Stimulated activated CD8-positive, alpha-beta memory T cell treated with anti-CD3 and anti-CD28 coated beads, Interleukin-2, amount 100 ng/mL, for 1 hour (primary cell): ENCODE data around the gene MAP3K15.

Source experiments
- DNase-seq, 2 donors: peaks; one replicate each; pipeline ENCODE4 v3.0.0-alpha.2; 2020; ENCODE audit warnings: low read depth in 2 of 2

MAP3K15 gene, protein sequence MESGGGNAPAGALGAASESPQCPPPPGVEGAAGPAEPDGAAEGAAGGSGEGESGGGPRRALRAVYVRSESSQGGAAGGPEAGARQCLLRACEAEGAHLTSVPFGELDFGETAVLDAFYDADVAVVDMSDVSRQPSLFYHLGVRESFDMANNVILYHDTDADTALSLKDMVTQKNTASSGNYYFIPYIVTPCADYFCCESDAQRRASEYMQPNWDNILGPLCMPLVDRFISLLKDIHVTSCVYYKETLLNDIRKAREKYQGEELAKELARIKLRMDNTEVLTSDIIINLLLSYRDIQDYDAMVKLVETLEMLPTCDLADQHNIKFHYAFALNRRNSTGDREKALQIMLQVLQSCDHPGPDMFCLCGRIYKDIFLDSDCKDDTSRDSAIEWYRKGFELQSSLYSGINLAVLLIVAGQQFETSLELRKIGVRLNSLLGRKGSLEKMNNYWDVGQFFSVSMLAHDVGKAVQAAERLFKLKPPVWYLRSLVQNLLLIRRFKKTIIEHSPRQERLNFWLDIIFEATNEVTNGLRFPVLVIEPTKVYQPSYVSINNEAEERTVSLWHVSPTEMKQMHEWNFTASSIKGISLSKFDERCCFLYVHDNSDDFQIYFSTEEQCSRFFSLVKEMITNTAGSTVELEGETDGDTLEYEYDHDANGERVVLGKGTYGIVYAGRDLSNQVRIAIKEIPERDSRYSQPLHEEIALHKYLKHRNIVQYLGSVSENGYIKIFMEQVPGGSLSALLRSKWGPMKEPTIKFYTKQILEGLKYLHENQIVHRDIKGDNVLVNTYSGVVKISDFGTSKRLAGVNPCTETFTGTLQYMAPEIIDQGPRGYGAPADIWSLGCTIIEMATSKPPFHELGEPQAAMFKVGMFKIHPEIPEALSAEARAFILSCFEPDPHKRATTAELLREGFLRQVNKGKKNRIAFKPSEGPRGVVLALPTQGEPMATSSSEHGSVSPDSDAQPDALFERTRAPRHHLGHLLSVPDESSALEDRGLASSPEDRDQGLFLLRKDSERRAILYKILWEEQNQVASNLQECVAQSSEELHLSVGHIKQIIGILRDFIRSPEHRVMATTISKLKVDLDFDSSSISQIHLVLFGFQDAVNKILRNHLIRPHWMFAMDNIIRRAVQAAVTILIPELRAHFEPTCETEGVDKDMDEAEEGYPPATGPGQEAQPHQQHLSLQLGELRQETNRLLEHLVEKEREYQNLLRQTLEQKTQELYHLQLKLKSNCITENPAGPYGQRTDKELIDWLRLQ (N-terminal part only)

DNA sequence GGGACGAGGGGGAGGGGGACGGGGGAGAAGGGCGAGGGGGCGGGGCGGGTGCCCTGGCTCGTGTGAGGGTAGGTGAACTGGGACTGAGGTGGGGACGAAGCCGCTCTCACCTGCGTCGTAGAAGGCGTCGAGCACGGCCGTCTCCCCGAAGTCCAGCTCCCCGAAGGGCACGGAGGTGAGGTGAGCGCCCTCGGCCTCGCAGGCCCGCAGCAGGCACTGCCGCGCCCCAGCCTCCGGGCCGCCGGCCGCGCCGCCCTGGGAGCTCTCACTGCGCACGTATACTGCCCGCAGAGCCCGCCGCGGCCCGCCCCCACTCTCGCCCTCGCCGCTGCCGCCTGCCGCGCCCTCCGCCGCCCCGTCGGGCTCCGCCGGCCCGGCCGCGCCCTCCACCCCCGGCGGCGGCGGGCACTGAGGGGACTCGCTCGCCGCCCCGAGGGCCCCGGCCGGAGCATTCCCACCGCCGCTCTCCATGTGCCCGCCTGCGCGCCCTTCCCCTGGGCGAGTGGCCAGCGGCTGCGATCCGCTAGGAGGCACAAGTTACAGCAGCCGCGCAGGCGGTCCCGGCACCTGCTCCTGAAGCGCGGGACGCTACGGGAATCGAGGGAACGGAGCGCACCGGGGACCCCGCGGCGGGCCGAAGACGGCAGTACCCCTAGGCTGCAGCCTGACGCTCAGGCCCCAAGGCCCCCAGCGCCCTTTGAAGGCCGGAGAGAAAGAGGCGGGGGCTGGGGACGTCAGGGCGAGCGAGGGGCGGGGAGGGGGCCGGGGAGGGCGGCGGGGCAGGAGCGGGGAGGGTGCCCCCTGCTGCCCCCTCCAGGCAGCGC is at the start of gene MAP3K15:
Gene MAP3K15, minus strand, starts transcription at position 718 of the 824 bp plus-strand sequence. Its CDS starts 247 bp downstream, at position 471.
- no peak for DNase-seq

DNA sequence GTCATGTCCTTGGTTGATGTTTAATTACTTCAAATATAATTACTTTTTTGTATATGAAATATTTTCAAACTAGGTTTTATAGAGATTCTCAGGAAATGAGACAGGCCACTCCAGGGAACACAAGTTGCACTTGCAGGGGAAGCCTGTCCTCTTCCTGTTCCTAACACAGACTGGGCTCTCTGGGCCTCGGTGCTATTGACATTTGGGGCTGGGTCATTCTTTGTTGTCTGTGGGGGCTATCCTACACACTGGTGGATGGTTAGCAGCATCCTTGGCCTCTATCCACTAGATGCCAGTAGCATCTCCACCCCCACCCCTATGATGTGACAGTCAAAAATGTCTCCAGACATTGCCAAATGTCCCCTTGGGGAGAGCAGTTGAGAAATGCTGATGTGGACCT is 49.3 kb upstream of the MAP3K15 start:
- DNase-seq, result no peak

DNA sequence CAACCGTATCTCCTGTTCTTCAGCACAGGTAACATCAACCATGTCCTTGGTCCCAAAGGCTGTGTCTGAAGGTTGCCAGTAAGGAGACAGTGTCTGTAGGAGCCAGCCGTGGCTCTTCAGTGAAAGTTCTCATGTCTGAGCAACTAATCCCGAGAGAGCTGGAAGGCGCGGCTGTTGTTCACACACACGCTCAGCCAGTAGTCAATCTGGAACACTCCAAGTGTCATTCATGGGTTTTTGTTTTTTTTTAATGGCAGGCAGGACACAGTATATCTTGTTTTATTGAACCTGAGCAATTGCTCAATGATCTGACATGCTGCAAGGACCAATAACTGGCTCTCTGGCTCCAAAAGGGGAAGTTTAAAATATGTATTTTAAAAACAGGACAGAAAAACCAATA is 48.4 kb upstream of the MAP3K15 start:
- no peak for DNase-seq

DNA sequence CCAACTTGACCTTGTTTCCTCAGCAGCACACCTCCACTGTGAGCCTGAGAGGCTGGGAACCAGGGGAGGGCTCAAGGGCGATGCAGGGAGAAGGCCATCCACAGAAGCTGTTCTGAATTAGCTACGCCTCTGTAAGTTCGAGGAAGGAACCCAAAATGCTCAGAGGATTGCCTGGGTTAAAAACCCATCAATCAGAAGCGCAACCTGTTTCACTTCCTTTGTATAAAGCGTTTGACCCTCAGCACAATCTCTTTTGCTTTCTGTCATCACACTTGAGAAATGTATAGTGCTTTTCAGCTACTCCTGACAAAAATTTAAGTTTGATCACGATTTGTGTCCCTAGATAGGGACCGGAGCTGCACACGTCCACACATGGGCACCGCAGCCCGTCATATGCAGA is 48.0 kb upstream of the MAP3K15 start:
- DNase-seq, result no peak

DNA sequence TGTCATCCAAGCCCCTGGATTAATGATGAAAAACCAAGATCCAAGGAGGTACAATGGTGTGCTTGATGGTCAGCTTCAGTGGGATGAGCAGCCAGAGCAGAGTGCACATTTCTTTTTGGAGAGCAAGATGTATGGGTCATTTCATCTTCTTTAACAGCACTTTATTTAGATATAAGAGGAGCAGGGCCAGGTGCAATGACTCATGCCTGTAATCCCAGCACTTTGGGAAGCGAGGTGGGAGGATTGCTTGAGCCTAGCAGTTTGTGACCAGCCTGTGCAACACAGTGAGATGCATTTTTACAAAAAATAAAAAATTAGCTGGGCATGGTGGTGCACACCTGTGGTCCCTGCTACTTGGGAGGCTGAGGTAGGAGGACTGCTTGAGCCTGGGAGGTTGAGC is 45.3 kb upstream of the MAP3K15 start:
- DNase-seq, result no peak

DNA sequence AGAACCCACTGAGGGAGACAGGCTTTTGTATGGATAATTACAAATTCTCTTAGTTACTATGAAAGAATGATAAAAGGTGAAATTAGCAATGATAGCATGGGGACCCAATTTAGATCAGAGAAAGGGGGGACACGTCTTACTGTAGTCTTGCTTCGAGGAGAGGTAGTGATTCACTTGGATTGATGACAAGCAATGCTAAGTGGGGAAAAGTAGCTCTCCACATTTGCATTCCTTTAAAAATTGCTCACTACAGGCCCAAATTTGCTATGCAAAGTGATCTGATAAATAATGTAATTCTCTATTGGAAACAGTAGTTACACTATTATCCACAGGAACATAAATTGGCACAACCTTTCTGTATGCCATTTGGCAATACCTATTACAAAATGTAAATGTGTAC is 42.5 kb upstream of the MAP3K15 start:
- DNase-seq, result no peak

DNA sequence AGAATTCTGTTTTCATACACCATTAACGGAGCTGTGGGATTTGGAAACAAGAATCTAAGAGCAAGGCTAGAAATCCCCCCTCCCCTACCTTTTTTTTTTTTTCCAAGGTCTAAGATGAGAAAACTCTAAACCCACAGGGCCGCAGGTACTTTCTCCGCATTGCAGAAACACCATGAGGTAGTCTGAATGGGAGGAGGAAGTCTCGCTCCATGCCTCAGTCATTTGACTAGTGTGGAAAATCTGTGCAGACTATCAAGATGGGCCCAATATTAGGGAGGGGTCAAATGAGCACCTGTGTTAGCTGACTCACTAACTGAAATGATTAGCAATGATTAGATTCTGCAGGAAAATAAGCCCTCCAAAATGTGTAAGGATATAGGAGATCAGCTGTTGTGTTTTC is 40.9 kb upstream of the MAP3K15 start:
- DNase-seq, result no peak

DNA sequence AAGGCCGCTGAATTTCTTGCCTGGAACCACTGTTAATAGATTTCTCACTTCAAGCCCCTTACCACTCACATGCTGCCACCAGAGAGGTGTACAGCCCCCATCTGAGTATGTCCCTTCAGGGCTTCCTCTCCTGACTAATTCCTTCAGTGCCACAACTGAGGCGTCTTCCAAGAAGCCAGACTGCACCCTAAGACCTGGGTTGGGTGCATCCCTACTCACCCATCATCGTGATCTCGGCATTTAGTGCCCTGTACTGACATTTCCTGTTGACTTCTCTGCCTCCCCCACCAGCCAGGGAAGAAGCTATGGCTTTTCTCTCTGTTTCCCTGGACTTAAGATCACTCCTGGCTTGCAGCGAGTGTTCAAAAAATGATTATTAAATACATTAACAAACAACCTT is 40.4 kb upstream of the MAP3K15 start:
- no peak for DNase-seq

DNA sequence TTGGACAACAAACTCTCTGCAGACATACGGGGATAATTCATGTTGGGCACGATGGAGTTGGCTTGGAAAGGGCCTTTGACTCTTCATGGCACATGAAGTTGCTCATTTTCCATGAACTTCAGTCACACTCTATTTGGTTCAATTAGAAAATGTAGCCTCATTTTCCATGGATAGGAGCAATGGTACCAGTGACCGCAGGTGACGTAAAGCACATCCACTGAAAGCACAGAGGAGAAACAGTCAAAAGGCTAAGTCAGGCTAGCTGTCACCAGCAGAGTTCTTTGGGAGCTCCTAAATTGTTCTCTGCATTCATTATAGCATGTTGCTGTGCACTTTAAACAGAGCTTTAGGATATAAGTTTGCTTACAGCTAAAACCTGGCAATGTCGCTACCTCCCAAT is 39.9 kb upstream of the MAP3K15 start:
- DNase-seq, result no peak

DNA sequence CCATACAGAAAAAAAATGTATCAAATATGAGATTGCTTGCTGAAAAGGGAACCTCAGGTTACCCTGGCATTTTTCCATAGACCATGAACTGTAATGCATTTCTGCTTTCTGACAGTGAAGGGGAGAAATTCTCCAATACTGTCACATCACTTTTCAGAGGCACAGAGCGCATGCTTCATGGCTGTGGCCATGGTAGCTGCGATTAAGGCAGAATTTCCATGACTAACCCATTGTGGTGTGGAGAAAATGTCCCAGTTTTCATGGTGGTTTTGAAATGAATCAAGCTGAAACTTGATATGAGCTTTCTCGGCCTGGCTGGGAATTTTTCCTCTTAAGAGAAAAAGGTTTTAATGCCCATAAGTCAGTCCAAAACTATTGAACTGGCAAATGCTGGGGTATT is 39.5 kb upstream of the MAP3K15 start:
- no peak for DNase-seq

DNA sequence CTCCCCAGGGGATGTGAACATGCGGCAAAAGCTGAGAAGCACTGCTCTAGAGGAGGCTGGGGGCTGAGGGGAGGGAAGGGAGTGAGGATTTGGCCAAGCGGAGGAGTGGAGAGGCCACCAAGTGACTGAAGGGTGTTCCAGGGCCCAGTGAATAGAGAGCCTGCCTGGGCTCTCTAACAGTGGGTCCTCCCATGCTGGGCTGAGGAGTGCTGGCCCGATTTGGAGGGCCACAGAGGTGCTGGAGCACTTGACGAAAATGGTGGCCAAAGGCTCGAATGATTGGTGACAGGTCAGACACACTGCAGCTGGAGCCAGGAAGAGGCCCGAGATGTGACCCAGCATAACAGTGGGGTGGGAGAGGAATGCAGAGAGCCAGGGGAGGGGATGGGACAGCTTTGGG is 37.5 kb upstream of the MAP3K15 start:
- DNase-seq, result no peak

DNA sequence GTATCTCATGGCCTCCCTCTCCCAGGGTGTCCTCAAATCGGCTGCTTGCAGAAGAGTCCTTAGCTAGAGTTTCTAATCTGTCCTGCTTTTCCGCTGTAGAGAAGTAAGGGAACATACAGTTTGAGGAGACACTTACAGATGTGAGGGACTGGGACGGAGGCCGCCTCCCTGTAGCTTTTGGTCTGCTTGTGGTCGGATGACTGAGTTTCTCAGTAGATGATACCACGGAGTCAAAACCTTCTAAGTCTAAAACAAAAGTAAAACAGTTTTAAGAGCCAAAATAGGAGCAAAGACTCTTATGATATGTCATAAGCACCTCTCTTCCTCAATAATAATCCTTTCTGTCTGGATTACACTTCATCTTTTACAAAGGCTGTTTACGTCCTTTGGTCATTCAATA is 34.5 kb upstream of the MAP3K15 start:
- DNase-seq, result no peak

DNA sequence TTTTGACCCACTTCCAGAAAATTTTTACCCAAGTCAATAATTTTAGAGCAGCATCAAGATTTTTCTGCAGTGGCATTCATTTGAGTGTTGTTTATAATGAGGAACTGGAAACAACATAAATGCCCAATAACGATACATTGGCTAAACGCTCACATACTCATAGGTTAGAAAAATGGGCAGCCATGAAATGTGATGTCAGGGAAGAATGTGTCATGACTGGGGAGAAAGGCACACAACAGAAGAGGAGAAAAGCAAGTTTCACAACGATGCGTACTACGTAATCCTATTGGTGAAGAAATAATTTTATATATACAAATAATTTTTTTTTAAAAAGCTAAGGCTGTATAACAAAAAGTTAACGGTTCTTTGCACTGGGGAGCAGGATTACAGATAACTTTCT is 33.6 kb upstream of the MAP3K15 start:
- no peak for DNase-seq

DNA sequence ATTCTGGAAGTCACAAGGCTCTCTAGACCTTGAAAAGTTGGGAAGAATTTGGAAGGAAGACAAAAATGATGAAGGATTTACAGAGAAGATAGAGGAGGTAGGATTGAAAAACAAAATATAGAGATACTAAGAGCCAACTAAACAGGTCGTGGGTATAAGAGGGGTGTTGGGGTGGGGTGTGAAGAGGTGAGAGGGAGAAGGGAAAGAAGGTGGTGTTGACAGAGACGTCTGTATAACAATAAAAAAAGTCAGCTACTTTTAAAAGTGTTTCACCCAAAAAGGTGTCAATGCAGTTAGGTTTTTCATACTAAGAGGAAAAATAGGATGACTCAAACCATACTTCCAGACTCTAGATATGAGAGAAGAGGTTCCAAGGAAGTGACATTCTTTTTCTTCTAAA is 33.0 kb upstream of the MAP3K15 start:
- DNase-seq, result no peak

DNA sequence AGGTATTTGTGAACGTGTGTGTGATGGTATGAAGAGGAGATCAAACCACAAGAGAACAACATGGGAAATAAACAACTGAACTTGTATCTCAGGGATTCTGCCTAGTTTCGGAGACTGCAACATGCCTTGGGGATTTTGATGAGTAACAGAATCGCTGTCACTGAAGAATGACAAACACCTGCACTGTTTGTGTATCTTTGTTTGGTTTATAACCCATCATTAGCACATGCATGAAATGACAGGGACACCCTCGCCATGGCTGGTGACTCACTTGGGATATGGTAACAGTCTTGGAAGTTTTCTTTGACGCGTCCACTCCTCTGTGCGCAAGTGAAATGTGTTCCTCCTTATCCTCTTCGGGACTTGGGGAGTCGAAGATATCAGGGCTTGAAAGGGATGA is 30.3 kb upstream of the MAP3K15 start:
- no peak for DNase-seq

DNA sequence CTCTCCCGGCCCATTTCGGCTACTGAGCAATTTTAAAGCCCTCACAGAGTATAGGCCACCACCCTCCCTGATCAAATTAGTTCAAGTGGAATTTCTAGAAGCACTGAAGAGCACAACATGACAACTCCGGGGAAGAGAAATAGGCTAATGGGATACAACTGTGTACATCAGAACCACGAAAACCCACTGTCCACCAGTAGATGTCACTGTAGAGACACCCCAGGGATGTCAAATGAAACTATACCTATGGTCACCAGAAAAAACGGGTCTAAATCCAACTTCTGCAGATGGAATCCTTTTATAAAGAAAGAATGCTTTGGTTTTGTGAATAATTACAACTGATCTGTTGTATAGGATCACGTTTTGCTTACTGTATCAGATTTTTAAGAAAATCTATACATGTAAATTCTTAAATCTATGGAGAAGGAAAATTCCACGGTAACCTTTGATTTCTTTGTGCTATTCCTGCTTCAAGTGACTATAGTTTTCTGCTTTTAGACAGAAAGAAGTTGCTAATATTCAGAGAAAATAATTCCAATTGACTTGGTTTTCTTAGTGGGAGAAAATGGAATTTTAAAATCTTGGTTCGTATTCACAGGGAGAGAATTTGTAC is 29.5 kb upstream of the MAP3K15 start:
- DNase-seq, result peak in 1 of 2 donors; percentile 7

DNA sequence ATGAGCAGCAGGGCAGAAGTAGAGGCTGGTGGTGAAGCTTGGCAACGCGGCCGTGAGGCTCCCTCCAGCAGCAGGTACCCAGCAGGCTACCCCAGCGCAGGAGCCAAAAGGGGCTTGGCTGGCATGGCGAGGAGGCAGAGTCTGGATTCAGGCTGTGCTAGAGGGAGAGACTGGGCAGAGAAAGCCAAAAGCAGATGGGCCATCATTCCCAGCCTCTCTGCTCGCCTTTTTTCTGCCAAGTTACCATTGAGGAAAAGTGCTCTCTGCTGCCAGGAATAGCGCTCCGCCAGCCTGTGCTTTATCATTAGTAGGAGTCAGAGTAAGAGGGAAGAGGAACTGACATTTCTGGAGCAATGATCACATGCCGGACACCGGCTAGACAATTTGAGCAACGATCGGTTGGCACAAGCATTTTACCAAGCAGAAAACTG is 28.7 kb upstream of the MAP3K15 start:
- DNase-seq, result no peak

DNA sequence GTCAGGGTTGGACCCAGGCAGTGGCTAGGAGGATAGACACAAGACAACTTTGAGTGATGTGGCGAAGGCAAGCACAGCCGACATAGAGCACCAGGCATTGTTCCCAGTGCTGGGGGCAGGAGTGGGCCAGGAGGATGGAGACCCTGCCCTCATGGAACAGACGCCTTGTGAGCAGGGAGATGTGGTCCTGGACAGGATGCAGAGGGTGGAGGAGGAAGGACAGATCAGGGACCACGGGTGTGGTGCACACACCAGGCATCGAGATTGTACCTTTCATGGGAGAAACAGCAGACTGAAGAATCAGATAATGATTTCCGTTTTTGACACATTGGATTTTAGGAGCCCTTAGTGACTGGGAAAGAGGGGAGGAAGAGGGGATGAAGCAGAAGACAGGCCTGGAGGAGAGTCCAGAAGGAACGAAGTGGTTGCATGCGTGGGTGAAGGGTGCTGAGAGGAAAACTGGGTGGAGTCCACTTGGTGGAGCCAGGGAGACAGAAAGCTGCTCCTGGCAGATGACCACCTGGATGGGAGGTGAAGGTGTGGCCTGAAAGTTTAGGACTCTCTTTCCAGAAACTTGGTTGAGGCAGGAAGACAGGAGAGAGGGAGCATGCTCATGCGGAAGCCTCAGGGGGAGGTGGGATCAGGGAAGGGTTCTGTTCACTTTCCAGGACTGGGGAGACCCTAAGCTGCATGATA is 27.9 kb upstream of the MAP3K15 start:
- DNase-seq, result no peak

DNA sequence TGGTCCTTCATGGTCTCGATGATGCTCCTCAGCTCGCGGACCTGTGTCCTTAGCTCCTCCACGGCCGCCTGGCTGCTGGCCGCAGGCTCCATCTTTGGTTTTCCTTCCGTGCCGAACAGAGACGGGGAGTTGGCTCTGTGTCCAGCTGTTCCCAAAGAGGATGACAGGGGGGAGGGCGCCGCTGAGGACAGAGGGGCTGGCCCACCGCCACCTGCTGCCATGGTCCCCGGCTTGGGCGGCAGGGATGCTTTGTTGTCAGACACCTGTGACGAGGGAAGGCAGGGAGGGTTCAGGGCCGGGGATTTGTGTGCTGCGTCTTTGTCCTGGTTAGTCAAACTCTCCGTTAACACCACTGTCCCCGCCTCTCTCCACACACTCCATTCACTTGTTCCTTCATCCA is 26.6 kb upstream of the MAP3K15 start:
- no peak for DNase-seq

DNA sequence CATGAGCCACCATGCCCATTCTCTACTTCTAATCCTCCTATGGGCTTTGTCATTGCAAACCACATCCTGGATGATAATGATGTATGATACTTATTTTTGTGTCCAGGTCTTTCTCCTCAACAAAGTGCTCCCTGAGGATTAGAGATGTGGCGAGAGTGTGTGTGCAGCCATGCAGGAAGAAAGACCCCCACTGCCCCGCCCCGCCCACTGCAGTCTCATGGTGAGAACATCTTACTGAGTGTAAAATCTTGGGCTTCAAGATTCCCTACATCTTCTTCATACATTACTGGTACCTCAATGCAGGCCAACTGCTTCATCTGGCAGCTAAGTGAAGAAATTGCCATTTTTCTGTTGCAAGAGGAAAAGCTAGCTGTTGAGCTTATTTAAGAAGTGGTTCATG is 25.9 kb upstream of the MAP3K15 start:
- DNase-seq, result no peak
